T-helper 17 cell (primary cell): ENCODE measurements around the gene ZKSCAN4. TPM values are rescaled to one million over a fixed set of nuclear protein-coding genes. Genes with fewer than 3 reads are reported as not detected.

Experiments used
- ATAC-seq: fragments of 150-1000 bp; cut with Tn5 transposase; 2 replicates; pipeline ENCODE4 v1.10.0; 2021; ENCODE audit warnings: mild to moderate bottlenecking, moderate library complexity
- DNase-seq, 3 donors: peaks; one replicate each; pipeline versions ENCODE4 v3.0.0 to v3.0.0-alpha.2; 2020 to 2021
- H3K9me3 ChIP-seq: one replicate; pipeline ENCODE4 v1.7.0; 2013; ENCODE audit warnings: low read length, mild to moderate bottlenecking; ENCODE audit not compliant: control insufficient read depth, poor library complexity, severe bottlenecking
- H3K27ac Mint-ChIP-seq: one replicate; pipeline ENCODE4 v1.8.0; 2022; ENCODE audit warnings: mild to moderate bottlenecking, moderate library complexity, mixed read lengths
- H3K27me3 Mint-ChIP-seq: one replicate; pipeline ENCODE4 v1.8.0; 2022; ENCODE audit warnings: mixed read lengths
- H3K36me3 Mint-ChIP-seq: one replicate; pipeline ENCODE4 v1.8.0; 2022; ENCODE audit warnings: low read depth, mixed read lengths
- H3K4me1 Mint-ChIP-seq: one replicate; pipeline ENCODE4 v1.8.0; 2022; ENCODE audit warnings: mild to moderate bottlenecking, mixed read lengths
- H3K4me3 Mint-ChIP-seq: one replicate; pipeline ENCODE4 v1.8.0; 2022; ENCODE audit warnings: mild to moderate bottlenecking, moderate library complexity, mixed read lengths
- total RNA-seq, 4 donors: library from RNA in 2 of 4; stranded (reverse) in 2 of 4; gene quantifications; one replicate each; pipeline ENCODE4 v1.2.3 and lab custom pipeline; 2022 to 2026

ZKSCAN4 gene
- total RNA-seq (1 to 10 TPM; 1.1 to 2.1 TPM), total RNA-seq (lab: John Stamatoyannopoulos, UW) (5.8 to 23.1 reads per million in 2 donors)

GRCh38 chr6:28252009-28252975, at the start of gene ZKSCAN4:
TSS of gene ZKSCAN4 (minus strand) at chr6:28252269. CDS start at chr6:28251980, 289 bp downstream.
- Mint-ChIP-seq H3K4me3 (peak within 1 kb of the TSS; percentile 99), H3K4me1 (peaks cover 23% of the 10 kb centered on the region), H3K36me3 (peaks cover 3% of the 10 kb centered on the region)

GRCh38 chr6:28296520-28297060, 44.5 kb upstream of the ZKSCAN4 start:
- no peak for DNase-seq
- Mint-ChIP-seq H3K4me1 (no peaks in the 10 kb centered on the region), H3K4me3 (no peak overlapping the region), H3K36me3 (peaks cover 6% of the 10 kb centered on the region), H3K27me3 (peaks cover 10% of the 10 kb centered on the region), H3K27ac (no peak overlapping the region)
- no peaks in the 10 kb centered on the region for H3K9me3 ChIP-seq
- no peak for ATAC-seq

More at GRCh38 chr6:28252009-28252975, at the start of gene ZKSCAN4:
- Mint-ChIP-seq H3K27me3 (no peaks in the 10 kb centered on the region), H3K27ac (peak within 1 kb of the TSS; percentile 95)
- H3K9me3 ChIP-seq: no peaks in the 10 kb centered on the region
- DNase-seq (peak; percentile 29 to 70 (median 45)), ATAC-seq (peak; percentile 96)

DNA sequence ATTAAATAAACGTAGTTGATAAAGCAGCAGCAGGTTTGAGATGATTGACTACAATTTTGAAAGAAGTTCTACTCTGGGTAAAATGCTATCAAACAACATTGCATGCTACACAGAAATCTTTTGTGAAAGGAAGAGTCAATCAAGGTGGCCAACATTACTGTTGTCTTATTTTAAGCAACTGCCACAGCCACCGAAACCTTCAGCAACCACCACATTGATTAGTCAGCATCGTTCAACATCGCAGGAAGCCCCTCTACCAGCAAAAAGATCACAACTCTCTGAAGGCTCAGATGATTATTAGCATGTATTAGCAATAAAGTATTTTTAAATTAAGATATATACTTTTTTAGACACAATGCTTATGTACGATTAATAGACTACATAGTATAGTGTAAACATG, 43.3 kb upstream of the ZKSCAN4 start:
- Mint-ChIP-seq H3K27ac (no peak overlapping the region), H3K4me1 (no peaks in the 10 kb centered on the region)
- ATAC-seq: no peak

GRCh38 chr6:28291573-28291972, 39.5 kb upstream of the ZKSCAN4 start:
- peaks cover 5% of the 10 kb centered on the region for H3K36me3 Mint-ChIP-seq
- ATAC-seq: no peak
- no peak overlapping the region for H3K4me3 Mint-ChIP-seq
- H3K27me3 Mint-ChIP-seq: peaks cover 6% of the 10 kb centered on the region
- H3K27ac Mint-ChIP-seq: no peak overlapping the region
- peaks cover 2% of the 10 kb centered on the region for H3K4me1 Mint-ChIP-seq
- H3K9me3 ChIP-seq: no peaks in the 10 kb centered on the region
- no peak for DNase-seq

More for the DNA sequence above, 43.3 kb upstream of the ZKSCAN4 start:
- Mint-ChIP-seq H3K36me3 (peaks cover 7% of the 10 kb centered on the region), H3K27me3 (peaks cover 7% of the 10 kb centered on the region), H3K4me3 (no peak overlapping the region)
- no peaks in the 10 kb centered on the region for H3K9me3 ChIP-seq
- no peak for DNase-seq

DNA sequence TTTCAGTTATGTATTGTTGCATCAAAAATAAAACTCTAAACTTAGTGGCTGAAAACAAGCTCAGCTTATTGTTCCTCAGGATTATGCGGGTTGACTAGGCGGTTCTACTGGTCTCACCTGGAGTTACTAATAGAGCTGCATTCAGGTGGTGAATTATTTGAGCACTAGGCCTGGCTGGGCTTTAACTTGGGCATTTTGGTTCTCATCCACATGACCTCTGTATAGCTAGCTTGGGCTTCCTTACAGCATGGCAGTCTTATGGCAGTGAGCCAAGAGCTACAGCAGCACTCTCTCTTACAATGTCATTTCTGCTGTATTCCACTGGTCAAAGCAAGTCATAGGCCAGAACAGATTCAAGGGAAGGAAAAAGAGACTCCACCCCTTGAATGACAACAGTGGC, 30.9 kb upstream of the ZKSCAN4 start:
- Mint-ChIP-seq H3K4me3 (no peak overlapping the region), H3K27me3 (peaks cover 30% of the 10 kb centered on the region), H3K4me1 (peaks cover 1% of the 10 kb centered on the region), H3K27ac (no peak overlapping the region), H3K36me3 (peaks cover 5% of the 10 kb centered on the region)
- no peak for DNase-seq
- H3K9me3 ChIP-seq: no peaks in the 10 kb centered on the region
- ATAC-seq: no peak

DNA sequence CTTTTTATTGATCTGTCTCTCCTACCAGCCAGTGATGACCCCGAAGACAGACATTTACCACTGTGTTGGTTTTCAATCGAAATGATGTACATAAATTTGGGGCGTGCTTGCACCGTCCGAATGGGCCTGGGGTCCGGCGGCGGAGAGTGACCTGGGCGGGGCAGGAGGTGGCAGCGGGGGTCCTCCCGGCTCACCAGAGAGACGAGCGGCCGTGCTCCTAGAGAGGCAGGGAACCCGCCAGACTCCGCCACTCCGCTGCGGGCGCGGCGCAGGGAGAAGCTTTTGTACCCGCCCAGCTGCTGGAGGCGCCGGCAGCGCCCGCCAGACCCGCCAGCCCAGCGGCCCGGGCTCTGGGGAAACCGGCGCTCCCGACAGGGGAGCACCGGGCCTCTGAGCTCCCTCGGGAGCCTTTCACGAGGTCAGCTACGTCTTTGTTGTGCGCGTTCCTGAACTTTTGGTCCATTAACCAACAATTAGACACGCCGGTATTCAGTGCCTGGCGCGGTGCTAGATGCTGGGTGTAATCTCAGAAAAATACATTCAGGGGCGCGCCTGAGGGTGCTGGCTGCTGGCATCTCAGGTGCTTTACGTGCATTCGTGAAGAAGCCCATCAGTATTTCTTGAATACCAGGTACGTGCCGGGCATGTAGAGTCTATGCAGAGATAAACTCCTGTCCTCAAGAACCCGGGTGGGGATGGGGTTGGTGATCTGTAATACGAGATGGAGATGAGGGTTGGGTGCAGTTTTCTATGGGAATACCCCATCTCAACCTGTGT, 29.4 kb upstream of the ZKSCAN4 start, which contains the start of gene PGBD1:
TSS of gene PGBD1 (plus strand) at position 285 of the 777 bp plus-strand sequence. CDS start 2,242 bp downstream, outside the sequence.
- H3K27me3 Mint-ChIP-seq: peaks cover 23% of the 10 kb centered on the region
- peak; percentile 7 to 13 (median 9) for DNase-seq
- no peak within 1 kb of the TSS for H3K27ac Mint-ChIP-seq
- H3K36me3 Mint-ChIP-seq: peaks cover 3% of the 10 kb centered on the region
- peak; percentile 77 for ATAC-seq
- peak within 1 kb of the TSS; percentile 82 for H3K4me3 Mint-ChIP-seq
- H3K4me1 Mint-ChIP-seq: no peaks in the 10 kb centered on the region
- no peaks in the 10 kb centered on the region for H3K9me3 ChIP-seq

DNA sequence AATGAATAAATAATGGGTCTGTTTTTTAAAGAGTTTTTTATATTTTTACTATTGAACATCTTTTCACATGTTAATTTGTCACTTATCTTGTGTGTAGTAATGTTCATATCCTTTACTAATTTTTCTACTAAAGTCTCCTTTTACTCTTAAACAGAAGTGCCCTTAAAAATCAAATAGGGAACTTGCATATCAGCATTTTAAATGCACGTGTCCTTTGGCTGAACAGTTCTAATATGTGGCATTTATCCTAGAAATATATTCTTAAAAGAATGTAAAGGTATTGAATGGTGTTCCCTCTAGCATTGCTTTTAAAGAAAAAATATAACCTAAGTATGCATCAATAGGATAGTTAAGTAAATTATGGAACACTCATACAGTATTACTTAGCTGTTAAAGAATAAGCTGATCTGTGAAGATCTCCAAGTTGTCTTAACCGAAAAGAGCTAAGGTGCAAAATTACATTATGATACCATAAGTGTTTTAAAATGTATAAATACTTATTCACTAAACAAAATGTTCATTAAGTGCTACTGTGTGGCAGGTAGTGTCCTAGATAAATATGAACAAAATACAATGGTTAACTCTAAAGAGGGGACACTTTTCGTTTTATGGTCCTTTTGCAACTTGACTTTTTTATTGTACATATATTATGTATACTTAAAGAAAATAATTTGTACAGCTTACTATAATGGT, 28.7 kb upstream of the ZKSCAN4 start:
- Mint-ChIP-seq H3K27me3 (peaks cover 19% of the 10 kb centered on the region), H3K4me1 (no peaks in the 10 kb centered on the region), H3K27ac (no peak overlapping the region), H3K4me3 (peak overlapping the region; percentile 82), H3K36me3 (peaks cover 7% of the 10 kb centered on the region)
- no peaks in the 10 kb centered on the region for H3K9me3 ChIP-seq
- no peak for ATAC-seq
- no peak for DNase-seq

DNA sequence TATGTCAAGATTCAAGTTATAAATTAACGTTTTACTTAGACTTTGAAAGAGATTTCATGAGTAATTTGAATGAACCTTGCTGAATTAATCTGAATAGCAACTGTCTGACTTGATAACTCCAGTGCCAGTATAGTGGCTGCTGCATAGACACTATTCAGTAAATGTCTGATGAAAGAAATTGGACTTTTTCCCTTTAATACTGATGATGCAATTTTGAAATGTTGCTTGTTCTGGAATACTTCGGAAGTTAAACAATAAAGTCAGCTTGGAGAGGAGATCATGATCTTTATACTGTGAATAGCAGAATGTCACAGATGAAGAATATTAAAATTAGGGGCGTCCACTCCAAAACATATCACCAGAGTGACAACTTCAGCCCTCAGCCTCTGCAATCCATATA, 25.7 kb upstream of the ZKSCAN4 start:
- DNase-seq (no peak), ATAC-seq (no peak)
- Mint-ChIP-seq H3K4me1 (peaks cover 8% of the 10 kb centered on the region), H3K27ac (no peak overlapping the region), H3K27me3 (peaks cover 7% of the 10 kb centered on the region), H3K36me3 (peaks cover 13% of the 10 kb centered on the region), H3K4me3 (no peak overlapping the region)
- no peaks in the 10 kb centered on the region for H3K9me3 ChIP-seq

DNA sequence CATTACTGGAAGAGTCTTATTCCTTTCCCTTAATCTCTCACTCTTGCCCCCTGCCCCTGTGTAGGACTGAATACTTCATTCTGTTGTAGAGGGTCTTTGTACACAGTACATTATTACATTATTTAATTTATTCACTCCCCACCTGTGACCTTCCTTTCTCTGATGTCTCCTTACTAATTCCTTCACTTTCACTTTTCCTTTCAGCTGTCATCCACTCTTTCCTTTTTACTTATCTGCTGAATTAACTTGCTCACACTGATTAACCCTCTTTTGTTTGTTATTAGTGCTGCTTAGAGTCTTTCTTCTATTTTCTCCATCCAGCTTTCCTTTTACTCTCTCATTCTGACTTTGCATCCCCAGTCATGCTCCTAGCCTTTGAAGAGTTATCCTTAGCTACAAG, 22.8 kb upstream of the ZKSCAN4 start:
- Mint-ChIP-seq H3K36me3 (peaks cover 13% of the 10 kb centered on the region), H3K27me3 (no peaks in the 10 kb centered on the region), H3K4me1 (peaks cover 17% of the 10 kb centered on the region), H3K4me3 (no peak overlapping the region), H3K27ac (peak overlapping the region; percentile 41)
- ATAC-seq: no peak
- no peak for DNase-seq
- H3K9me3 ChIP-seq: no peaks in the 10 kb centered on the region

DNA sequence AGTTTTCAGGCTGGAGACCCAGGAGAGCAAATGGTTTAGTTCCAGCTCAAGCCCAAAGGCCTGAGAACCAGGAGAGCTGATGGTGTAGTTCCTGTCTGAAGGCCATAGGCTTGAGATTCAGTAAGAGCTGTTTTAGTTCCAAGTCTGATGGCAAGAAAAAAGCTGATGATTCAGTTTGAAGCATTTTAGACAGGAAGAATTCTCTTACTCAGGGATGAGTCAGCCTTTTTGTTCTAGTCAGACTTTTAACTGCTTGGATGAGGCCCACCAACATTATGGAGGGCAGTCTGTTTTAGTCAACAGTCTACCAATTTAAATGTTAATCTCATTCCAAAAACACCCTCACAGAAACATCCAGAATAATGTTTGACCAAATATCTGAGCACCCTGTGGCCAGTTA, 17.4 kb upstream of the ZKSCAN4 start:
- Mint-ChIP-seq H3K4me3 (no peak overlapping the region), H3K4me1 (peaks cover 15% of the 10 kb centered on the region), H3K27ac (no peak overlapping the region), H3K27me3 (no peaks in the 10 kb centered on the region), H3K36me3 (peaks cover 5% of the 10 kb centered on the region)
- no peak for DNase-seq
- H3K9me3 ChIP-seq: no peaks in the 10 kb centered on the region
- ATAC-seq: no peak

GRCh38 chr6:28267695-28268059, 15.6 kb upstream of the ZKSCAN4 start:
- Mint-ChIP-seq H3K4me3 (no peak overlapping the region), H3K27ac (no peak overlapping the region), H3K36me3 (peaks cover 2% of the 10 kb centered on the region), H3K27me3 (no peaks in the 10 kb centered on the region), H3K4me1 (peaks cover 11% of the 10 kb centered on the region)
- H3K9me3 ChIP-seq: no peaks in the 10 kb centered on the region
- ATAC-seq: no peak
- no peak for DNase-seq

- Mint-ChIP-seq H3K4me1 (peaks cover 11% of the 10 kb centered on the region), H3K4me3 (no peak within 1 kb of the TSS), H3K27ac (no peak within 1 kb of the TSS), H3K27me3 (no peaks in the 10 kb centered on the region), H3K36me3 (no peaks in the 10 kb centered on the region)
- no peaks in the 10 kb centered on the region for H3K9me3 ChIP-seq
- DNase-seq (peak; percentile 46 to 84 (median 54)), ATAC-seq (peak; percentile 97)
Measured at GRCh38 chr6:28266962-28267694, 15.1 kb upstream of the ZKSCAN4 start, which contains the start of gene ZSCAN26. TSS of gene ZSCAN26 (plus strand) at chr6:28267143. CDS start at chr6:28271920, 4,777 bp downstream.
